Fibroblast of lung (primary cell): Measurements from ENCODE around the gene ACTR3. TPM values are rescaled to one million over a fixed set of nuclear protein-coding genes. Genes with fewer than 3 reads are reported as not detected.

Experiments used
- DNase-seq, 2 donors: peaks; one replicate each; pipeline versions ENCODE4 v3.0.0 to v3.0.0-alpha.2; 2010; ENCODE audit warnings: low read depth in 2 of 2
- H2AFZ ChIP-seq: 2 replicates; pipeline ENCODE4 v1.5.1; 2012; ENCODE audit warnings: low read length, control low read depth, inconsistent platforms
- H3K27ac ChIP-seq: 2 replicates; pipeline ENCODE4 v1.5.1; 2011; ENCODE audit warnings: low read length, control low read depth; ENCODE audit not compliant: insufficient read depth
- H3K27me3 ChIP-seq: 2 replicates; pipeline ENCODE4 v1.5.1; 2011; ENCODE audit warnings: mild to moderate bottlenecking, low read length; ENCODE audit not compliant: control insufficient read depth, insufficient read depth
- H3K36me3 ChIP-seq: 2 replicates; pipeline ENCODE4 v1.5.1; 2011; ENCODE audit warnings: low read length; ENCODE audit not compliant: control insufficient read depth, insufficient read depth
- H3K4me1 ChIP-seq: 2 replicates; pipeline ENCODE4 v1.5.1; 2011; ENCODE audit warnings: low read length; ENCODE audit not compliant: control insufficient read depth, insufficient read depth; ENCODE audit errors: extremely low read depth
- H3K4me2 ChIP-seq: 2 replicates; pipeline ENCODE4 v1.5.1; 2011; ENCODE audit warnings: low read length, control low read depth; ENCODE audit not compliant: insufficient read depth; ENCODE audit errors: extremely low read depth
- H3K4me3 ChIP-seq, 4 experiments: fragments of 200-600 bp in 1 of 4; sonication (generic) in 1 of 4; replicated peaks in 1 of 4; 2 replicates each; pipeline ENCODE4 v1.5.1; 2011 to 2016; ENCODE audit warnings: low read length in 4 of 4, low read depth in 3 of 4, mild to moderate bottlenecking in 3 of 4, control low read depth in 2 of 4, inconsistent platforms in 1 of 4, mixed read lengths in 1 of 4; ENCODE audit not compliant: insufficient read depth in 1 of 4; ENCODE audit errors: control extremely low read depth in 1 of 4
- H3K79me2 ChIP-seq: 2 replicates; pipeline ENCODE4 v1.5.1; 2012; ENCODE audit warnings: mild to moderate bottlenecking, low read length, inconsistent platforms; ENCODE audit not compliant: control insufficient read depth, insufficient read depth
- H3K9ac ChIP-seq: 2 replicates; pipeline ENCODE4 v1.5.1; 2011; ENCODE audit warnings: mild to moderate bottlenecking, low read length, control low read depth; ENCODE audit not compliant: insufficient read depth
- H3K9me3 ChIP-seq: 2 replicates; pipeline ENCODE4 v1.5.1; 2012; ENCODE audit warnings: low read depth, low read length; ENCODE audit not compliant: control insufficient read depth, insufficient read depth
- H4K20me1 ChIP-seq: 2 replicates; pipeline ENCODE4 v1.5.1; 2011; ENCODE audit warnings: low read length; ENCODE audit not compliant: control insufficient read depth, insufficient read depth; ENCODE audit errors: extremely low read depth
- CTCF ChIP-seq, 2 donors: IDR thresholded peaks in 1 of 2; conservative IDR thresholded peaks in 1 of 2; 1 replicate in 1 of 2; 2 replicates in 1 of 2; pipeline ENCODE4 v1.5.1; 2011 to 2012; ENCODE audit warnings: low read length in 2 of 2, control low read depth in 1 of 2, inconsistent platforms in 1 of 2, low read depth in 1 of 2, mild to moderate bottlenecking in 1 of 2
- EZH2 ChIP-seq: IDR thresholded peaks from 2 replicates; pipeline ENCODE4 v1.5.1; 2012; ENCODE audit warnings: low read length, control low read depth, mild to moderate bottlenecking; ENCODE audit errors: missing control alignments
- polyA plus RNA-seq, 2 donors: library from polyadenylated mRNA; depleted of rRNA in 1 of 2; stranded (reverse) in 1 of 2; unstranded in 1 of 2; fragments of >200 nt; gene quantifications; 2 replicates each; pipeline ENCODE4 v1.2.1, GENCODE V29; 2011 to 2012; ENCODE audit warnings: missing spikeins in 1 of 2
- total RNA-seq: library from RNA; depleted of rRNA; stranded (reverse); fragments of >200 nt; gene quantifications from 2 replicates; pipeline ENCODE4 v1.2.1, GENCODE V29; 2014

ACTR3 gene
- total and polyA plus RNA-seq, 2 donors (not counting 1 experiment from before 2014, with no cell fraction given) = 177 to 479 TPM

DNA sequence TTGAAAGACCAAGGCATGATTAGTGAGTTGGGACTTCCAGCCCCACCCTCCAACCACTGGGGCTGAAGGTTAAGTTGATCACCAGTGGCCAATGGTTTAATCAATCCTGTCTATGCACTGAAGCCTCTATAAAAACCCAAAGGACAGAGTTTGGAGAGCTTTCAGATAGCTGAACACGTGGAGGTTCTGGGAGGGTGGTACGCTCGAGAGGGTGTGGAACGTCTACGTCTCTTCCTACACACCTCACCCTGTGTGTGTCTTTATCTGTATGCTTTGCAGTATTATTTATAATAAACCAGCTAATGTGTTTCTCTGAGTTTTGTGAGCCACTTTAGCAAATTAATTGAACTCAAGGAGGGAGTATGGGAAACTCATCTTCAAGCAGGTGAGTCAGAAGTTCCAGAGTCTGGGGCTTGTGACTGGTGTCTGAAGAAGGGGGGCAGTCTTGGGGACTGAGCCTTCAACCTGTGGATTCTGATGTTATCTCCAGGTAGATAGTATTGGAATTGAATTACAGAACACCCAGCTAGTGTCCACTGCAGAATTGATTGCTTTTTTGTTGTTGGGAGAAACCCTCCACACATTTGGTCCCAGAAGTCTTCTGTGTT is 20.3 kb downstream of the ACTR3 start:
- Histone ChIP-seq H4K20me1 (peaks cover 12% of the 10 kb centered on the region), H3K36me3 (peaks cover 2% of the 10 kb centered on the region), H3K27me3 (no peaks in the 10 kb centered on the region), H3K9me3 (no peaks in the 10 kb centered on the region), H3K4me3 (no peak overlapping the region), H3K9ac (no peak overlapping the region), H3K27ac (no peak overlapping the region), H3K79me2 (peaks cover 97% of the 10 kb centered on the region), H3K4me2 (no peak overlapping the region), H3K4me1 (no peaks in the 10 kb centered on the region), H2AFZ (no peak overlapping the region)
- peak in 1 of 2 donors; percentile 51 for DNase-seq
- TF ChIP-seq CTCF (conservative IDR thresholded peaks at IDR 0.05 in 1 of 2, IDR thresholded peaks at IDR 0.05 in 1 of 2; ENCODE audit: low read depth in 1 of 2, low read length in 2 of 2) (no peak), EZH2 (no peak)

DNA sequence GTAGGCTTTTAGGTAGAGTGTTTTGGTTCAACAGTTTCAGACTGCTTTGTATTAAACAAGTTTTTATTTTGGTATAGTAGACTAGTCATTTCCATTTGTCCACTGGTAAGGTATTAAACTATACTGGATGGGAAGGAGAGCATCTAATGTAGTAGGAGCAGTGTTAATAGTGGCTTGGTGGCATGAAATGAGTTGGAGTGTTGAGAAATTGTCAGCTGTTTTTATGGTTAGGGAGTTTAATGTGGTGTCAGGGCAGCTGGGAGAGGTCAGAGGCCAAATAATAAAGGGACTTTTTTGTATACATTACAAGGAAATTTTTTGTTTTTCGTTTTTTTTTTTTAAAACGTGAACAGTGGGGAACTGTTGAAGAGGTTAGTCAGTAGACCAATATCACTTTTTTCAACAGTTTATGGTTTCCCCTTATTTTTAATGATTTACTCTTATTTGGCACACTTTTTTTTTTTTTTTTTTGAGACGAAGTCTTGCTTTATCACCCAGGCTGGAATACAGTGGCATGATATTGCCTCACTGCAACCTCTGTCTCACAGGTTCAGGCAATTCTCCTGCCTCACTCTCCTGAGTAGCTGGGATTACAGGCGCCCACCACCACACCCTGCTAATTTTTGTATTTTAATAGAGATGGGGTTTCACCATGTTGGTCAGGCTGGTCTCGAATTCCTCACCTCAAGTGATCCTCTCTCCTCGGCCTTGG is 21.2 kb downstream of the ACTR3 start:
- peak in 1 of 2 donors; percentile 55 for DNase-seq

More for the DNA sequence above, 21.2 kb downstream of the ACTR3 start:
- no peak overlapping the region for H3K9ac ChIP-seq
- H3K27ac ChIP-seq = no peak overlapping the region
- no peak overlapping the region for H3K4me2 ChIP-seq
- no peak overlapping the region for H3K4me3 ChIP-seq
- H3K36me3 ChIP-seq = peaks cover 2% of the 10 kb centered on the region
- H3K27me3 ChIP-seq = no peaks in the 10 kb centered on the region
- H3K9me3 ChIP-seq = no peaks in the 10 kb centered on the region
- peaks cover 10% of the 10 kb centered on the region for H4K20me1 ChIP-seq
- H2AFZ ChIP-seq = no peak overlapping the region
- TF ChIP-seq EZH2 (no peak), CTCF (conservative IDR thresholded peaks at IDR 0.05 in 1 of 2, IDR thresholded peaks at IDR 0.05 in 1 of 2; ENCODE audit: low read depth in 1 of 2, low read length in 2 of 2) (no peak)
- no peaks in the 10 kb centered on the region for H3K4me1 ChIP-seq
- peaks cover 97% of the 10 kb centered on the region for H3K79me2 ChIP-seq
